ENCODE data around the gene ATP6V0C.

DNA sequence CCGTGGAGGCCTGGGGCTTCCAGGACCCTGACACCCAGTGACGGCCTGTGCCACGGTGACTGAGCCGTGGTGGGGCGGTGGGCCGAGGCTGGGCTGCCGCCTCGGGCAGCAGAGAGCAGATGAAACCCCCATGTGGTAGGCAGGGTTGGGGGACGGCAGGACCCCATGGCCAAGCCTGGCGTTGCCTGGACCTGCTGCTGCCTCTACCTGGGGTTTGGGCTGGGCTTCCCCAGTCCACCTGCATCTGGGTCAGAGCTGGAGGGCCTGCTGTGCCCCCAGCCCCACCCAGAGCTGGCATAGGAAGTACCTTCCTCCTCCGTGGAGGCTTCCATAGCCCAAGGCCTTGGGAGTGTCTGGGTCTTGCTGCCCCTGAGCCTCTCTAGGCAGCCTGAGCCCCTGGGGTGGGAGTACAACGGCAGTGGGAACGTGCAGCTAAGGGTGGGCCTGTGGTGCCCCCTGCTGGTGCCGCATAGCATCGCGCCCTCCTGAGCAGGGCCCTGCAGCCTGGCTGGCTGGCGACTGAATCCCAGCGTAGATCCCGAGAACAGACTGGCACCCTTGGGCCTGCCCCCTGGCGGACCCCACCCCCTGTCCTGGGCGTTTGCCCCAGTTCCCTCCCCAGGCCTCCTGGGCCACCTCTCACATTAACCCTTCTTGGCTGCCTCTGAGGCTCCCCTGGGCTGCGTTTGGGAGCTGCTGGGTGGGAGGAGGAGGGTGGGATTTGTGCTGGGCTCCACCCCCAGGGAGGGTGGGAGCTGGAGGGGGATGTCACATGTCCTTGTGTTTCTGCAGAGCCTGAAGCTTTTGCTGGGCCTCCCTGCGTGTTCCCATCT lies 12.6 kb upstream of the ATP6V0C start:
- TF ChIP-seq POLR2AphosphoS5 (IDR thresholded peaks at IDR 0.05) (peak in 2 of 3 donors; percentile 33 to 78), POLR2A (IDR thresholded peaks at IDR 0.05) (no peak)
- TF ChIP-seq, protein P1, sequence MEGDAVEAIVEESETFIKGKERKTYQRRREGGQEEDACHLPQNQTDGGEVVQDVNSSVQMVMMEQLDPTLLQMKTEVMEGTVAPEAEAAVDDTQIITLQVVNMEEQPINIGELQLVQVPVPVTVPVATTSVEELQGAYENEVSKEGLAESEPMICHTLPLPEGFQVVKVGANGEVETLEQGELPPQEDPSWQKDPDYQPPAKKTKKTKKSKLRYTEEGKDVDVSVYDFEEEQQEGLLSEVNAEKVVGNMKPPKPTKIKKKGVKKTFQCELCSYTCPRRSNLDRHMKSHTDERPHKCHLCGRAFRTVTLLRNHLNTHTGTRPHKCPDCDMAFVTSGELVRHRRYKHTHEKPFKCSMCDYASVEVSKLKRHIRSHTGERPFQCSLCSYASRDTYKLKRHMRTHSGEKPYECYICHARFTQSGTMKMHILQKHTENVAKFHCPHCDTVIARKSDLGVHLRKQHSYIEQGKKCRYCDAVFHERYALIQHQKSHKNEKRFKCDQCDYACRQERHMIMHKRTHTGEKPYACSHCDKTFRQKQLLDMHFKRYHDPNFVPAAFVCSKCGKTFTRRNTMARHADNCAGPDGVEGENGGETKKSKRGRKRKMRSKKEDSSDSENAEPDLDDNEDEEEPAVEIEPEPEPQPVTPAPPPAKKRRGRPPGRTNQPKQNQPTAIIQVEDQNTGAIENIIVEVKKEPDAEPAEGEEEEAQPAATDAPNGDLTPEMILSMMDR (IDR thresholded peaks at IDR 0.05), result peak; percentile 90 to 97 (median 96)

Measured in breast epithelium (tissue), 3 donors.